Measurements from ENCODE around the gene PGAP2. TPM values are rescaled to one million over a fixed set of nuclear protein-coding genes. Genes with fewer than 3 reads are reported as not detected.

Gene PGAP2
- total and polyA plus RNA-seq, 2 of the 13 experiments (the other 11 are each of a cell fraction or from before 2014, with no cell fraction given) = 21.5 to 47.8 TPM

- TF ChIP-seq DNMT3B (CRISPR knock-in tag; conservative IDR thresholded peaks at IDR 0.05) (no peak), NCOA1 (CRISPR knock-in tag; IDR thresholded peaks at IDR 0.05) (peak; percentile 85; the same call in 1 of the 2 replicates), SOX13 (IDR thresholded peaks at IDR 0.05) (no peak), SOX13 (CRISPR knock-in tag; conservative IDR thresholded peaks at IDR 0.05 in 1 of 2, IDR thresholded peaks at IDR 0.05 in 1 of 2) (0 out of 4 replicates have a peak, but pooled peaks of 1 of the 2 experiments have one; percentile 13), ZNF652 (CRISPR knock-in tag; IDR thresholded peaks at IDR 0.05; ENCODE audit: borderline replicate concordance, low read depth) (peak; percentile 86), FOXO4 (CRISPR knock-in tag; conservative IDR thresholded peaks at IDR 0.05) (no peak), ZNF569 (CRISPR knock-in tag; IDR thresholded peaks at IDR 0.05; ENCODE audit: borderline replicate concordance) (no peak), ZNF564 (CRISPR knock-in tag; IDR thresholded peaks at IDR 0.05) (no peak), NFE2 (CRISPR knock-in tag; IDR thresholded peaks at IDR 0.05) (no peak), HOMEZ (CRISPR knock-in tag; IDR thresholded peaks at IDR 0.05; ENCODE audit: low read depth) (peak; percentile 51; the same call in 1 of the 2 replicates), MXD3 (CRISPR knock-in tag; IDR thresholded peaks at IDR 0.05) (peak; percentile 78), GRHL1 (CRISPR knock-in tag; conservative IDR thresholded peaks at IDR 0.05) (no peak), ZNF275 (CRISPR knock-in tag; IDR thresholded peaks at IDR 0.05; ENCODE audit: borderline replicate concordance) (no peak), ISX (CRISPR knock-in tag; conservative IDR thresholded peaks at IDR 0.05) (peak; percentile 90; the same call in 1 of the 2 replicates), FOXA3 (CRISPR knock-in tag; IDR thresholded peaks at IDR 0.05) (peak; percentile 52; the same call in 1 of the 2 replicates), ZNF101 (CRISPR knock-in tag; IDR thresholded peaks at IDR 0.05; ENCODE audit: borderline replicate concordance, low read depth) (no peak), ARNT2 (CRISPR knock-in tag; IDR thresholded peaks at IDR 0.05; ENCODE audit: low read depth) (peak; percentile 55), ZNF761 (CRISPR knock-in tag; conservative IDR thresholded peaks at IDR 0.05) (peak; percentile 74; the same call in 1 of the 2 replicates), SNAI1 (CRISPR knock-in tag; IDR thresholded peaks at IDR 0.05; ENCODE audit: borderline replicate concordance) (no peak), RELA (CRISPR knock-in tag; IDR thresholded peaks at IDR 0.05) (no peak), TEAD3 (CRISPR knock-in tag; optimal IDR thresholded peaks at IDR 0.05; ENCODE audit: borderline replicate concordance) (peak; percentile 47), ZNF839 (CRISPR knock-in tag; IDR thresholded peaks at IDR 0.05; ENCODE audit: borderline replicate concordance) (peak; percentile 74; the same call in 1 of the 2 replicates), TRIM24 (CRISPR knock-in tag; IDR thresholded peaks at IDR 0.05) (no peak), ZNF816 (CRISPR knock-in tag; IDR thresholded peaks at IDR 0.05; ENCODE audit: borderline replicate concordance) (no peak; the same call in 1 of the 2 replicates)
Observed at GRCh38 chr11:3797329-3798090, 10.8 kb upstream of the PGAP2 start, which contains the start of gene NUP98 (continued).

All from HepG2 (cell line).